ENCODE measurements around the gene DYDC2. TPM values are rescaled to one million over a fixed set of nuclear protein-coding genes. Genes with fewer than 3 reads are reported as not detected.

DYDC2 gene
- total RNA-seq, 1 donor from 2014 or later, result not detected

DNA sequence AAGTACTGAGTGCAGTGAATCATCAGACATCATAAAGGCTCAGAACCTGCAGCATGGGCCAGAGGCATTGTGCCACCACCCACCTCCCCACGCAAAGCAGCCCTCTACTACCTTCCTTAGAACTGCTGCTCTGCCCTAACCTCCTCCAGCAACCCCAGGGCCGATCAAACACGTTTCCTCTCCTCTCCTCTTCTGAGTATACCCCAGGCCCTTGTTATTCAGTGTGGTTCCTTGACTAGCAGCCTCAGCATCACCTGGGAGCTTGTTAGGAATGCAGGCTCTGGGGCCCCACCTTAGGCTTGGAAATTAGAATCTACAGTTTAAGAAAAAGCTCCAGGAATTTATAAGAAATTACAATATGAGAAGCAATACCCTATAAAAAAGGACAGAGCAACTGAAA, 33.3 kb upstream of the DYDC2 start:
- Mint-ChIP-seq H3K9me3 (ENCODE audit: unreplicated experiment) (no peaks in the 10 kb centered on the region), H3K36me3 (ENCODE audit: unreplicated experiment) (no peaks in the 10 kb centered on the region), H3K27me3 (ENCODE audit: unreplicated experiment) (peaks cover 2% of the 10 kb centered on the region), H3K27ac (ENCODE audit: unreplicated experiment) (no peak overlapping the region), H3K4me3 (ENCODE audit: unreplicated experiment) (no peak overlapping the region), H3K4me1 (ENCODE audit: low read depth, unreplicated experiment) (peaks cover 4% of the 10 kb centered on the region)
- TF ChIP-seq CTCF (IDR thresholded peaks at IDR 0.05; ENCODE audit: partially characterized antibody, unreplicated experiment), result no peak
- no peak for DNase-seq

DNA sequence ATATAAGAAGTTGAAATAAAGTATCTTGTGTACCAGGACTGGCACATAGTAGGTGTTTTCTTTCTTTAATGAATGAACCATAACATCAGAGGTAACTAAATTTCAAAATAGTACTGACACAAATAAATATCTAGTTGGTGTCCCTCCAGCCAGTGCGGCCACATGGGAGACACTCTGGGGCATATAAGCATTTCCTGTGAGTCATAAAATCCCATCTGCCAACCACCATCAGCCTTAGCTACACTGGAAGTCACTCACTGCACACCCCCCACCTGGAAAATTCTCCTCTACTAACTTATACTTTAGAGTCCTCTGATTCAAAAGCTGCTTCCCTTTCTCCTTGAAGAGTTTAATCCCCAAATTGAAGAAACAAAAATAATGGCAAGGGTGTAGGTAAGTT, 32.5 kb upstream of the DYDC2 start:
- H3K4me1 Mint-ChIP-seq (ENCODE audit: low read depth, unreplicated experiment), result peaks cover 4% of the 10 kb centered on the region
- TF ChIP-seq CTCF (IDR thresholded peaks at IDR 0.05; ENCODE audit: partially characterized antibody, unreplicated experiment), result no peak
- peaks cover 2% of the 10 kb centered on the region for H3K27me3 Mint-ChIP-seq (ENCODE audit: unreplicated experiment)
- no peak overlapping the region for H3K27ac Mint-ChIP-seq (ENCODE audit: unreplicated experiment)
- DNase-seq, result no peak
- no peaks in the 10 kb centered on the region for H3K36me3 Mint-ChIP-seq (ENCODE audit: unreplicated experiment)
- no peaks in the 10 kb centered on the region for H3K9me3 Mint-ChIP-seq (ENCODE audit: unreplicated experiment)
- H3K4me3 Mint-ChIP-seq (ENCODE audit: unreplicated experiment), result no peak overlapping the region

DNA sequence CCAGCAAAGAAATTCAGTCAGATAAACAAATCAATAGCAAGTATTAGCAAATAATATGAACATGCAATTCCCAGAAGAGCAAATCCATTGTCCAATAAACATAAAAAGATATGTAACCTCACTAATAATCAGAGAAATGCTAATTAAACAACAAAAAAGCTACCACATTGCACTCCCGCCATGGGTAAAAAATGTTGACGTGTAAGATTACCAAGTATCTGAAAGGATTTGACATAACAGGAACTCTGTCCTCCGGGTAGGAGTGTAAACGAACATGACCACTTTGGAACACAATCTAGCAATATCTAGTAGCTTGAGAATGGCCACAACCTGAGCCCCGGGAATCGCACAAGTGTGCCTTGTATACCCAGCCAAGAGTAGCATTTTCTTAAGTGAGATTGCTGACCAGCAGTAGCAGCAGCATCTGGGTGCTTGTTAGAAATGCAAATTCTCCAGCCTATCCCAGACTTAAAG, 31.7 kb upstream of the DYDC2 start:
- no peak for TF ChIP-seq CTCF (IDR thresholded peaks at IDR 0.05; ENCODE audit: partially characterized antibody, unreplicated experiment)
- Mint-ChIP-seq H3K4me3 (ENCODE audit: unreplicated experiment) (no peak overlapping the region), H3K4me1 (ENCODE audit: low read depth, unreplicated experiment) (peaks cover 4% of the 10 kb centered on the region), H3K27me3 (ENCODE audit: unreplicated experiment) (peaks cover 2% of the 10 kb centered on the region), H3K27ac (ENCODE audit: unreplicated experiment) (no peak overlapping the region), H3K36me3 (ENCODE audit: unreplicated experiment) (no peaks in the 10 kb centered on the region), H3K9me3 (ENCODE audit: unreplicated experiment) (no peaks in the 10 kb centered on the region)
- DNase-seq, result no peak

DNA sequence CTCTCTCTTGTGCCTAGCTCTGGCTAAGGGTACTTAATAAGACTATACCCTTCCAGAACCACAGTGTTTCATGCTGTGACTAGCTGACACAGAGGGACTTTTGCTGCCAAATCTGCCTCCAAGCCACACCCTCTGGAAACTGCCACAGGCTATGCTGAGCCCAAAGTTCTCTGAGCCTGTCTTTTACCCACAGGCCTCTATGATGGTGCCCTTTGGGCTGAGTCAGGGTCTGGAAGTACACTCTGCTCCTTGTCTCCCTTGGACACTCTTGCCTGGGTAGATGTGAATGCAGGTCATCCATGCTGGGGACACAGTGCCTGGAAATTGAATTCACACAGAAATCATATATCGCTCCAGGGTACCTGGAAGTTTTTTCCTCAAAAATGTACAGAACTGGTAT, 22.6 kb upstream of the DYDC2 start:
- Mint-ChIP-seq H3K4me1 (ENCODE audit: low read depth, unreplicated experiment) (no peaks in the 10 kb centered on the region), H3K36me3 (ENCODE audit: unreplicated experiment) (no peaks in the 10 kb centered on the region)

DNA sequence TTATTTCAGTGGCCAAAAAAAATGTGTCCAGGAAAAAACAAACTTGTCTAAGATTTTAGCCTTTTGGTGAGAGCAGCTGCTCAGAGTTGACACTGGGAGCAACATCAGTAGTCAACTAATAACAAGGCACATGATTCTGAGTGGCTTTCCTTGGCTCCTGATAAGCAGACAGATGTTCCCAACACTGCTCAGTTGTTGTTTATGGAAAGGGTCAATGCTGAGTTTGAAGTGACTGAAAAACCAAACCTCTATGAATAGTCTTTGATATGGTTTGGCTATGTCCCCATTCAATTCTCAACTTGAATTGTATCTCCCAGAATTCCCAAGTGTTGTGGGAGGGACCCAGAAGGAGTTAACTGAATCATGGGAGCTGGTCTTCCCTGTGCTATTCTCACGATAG, 12.3 kb upstream of the DYDC2 start:
- H3K4me3 Mint-ChIP-seq (ENCODE audit: unreplicated experiment), result no peak overlapping the region
- no peaks in the 10 kb centered on the region for H3K4me1 Mint-ChIP-seq (ENCODE audit: low read depth, unreplicated experiment)
- H3K27ac Mint-ChIP-seq (ENCODE audit: unreplicated experiment), result no peak overlapping the region
- no peak for TF ChIP-seq CTCF (IDR thresholded peaks at IDR 0.05; ENCODE audit: partially characterized antibody, unreplicated experiment)
- H3K9me3 Mint-ChIP-seq (ENCODE audit: unreplicated experiment), result no peaks in the 10 kb centered on the region
- H3K27me3 Mint-ChIP-seq (ENCODE audit: unreplicated experiment), result no peaks in the 10 kb centered on the region
- H3K36me3 Mint-ChIP-seq (ENCODE audit: unreplicated experiment), result no peaks in the 10 kb centered on the region
- DNase-seq, result no peak

More for the DNA sequence above, 22.6 kb upstream of the DYDC2 start:
- H3K27ac Mint-ChIP-seq (ENCODE audit: unreplicated experiment), result no peak overlapping the region
- TF ChIP-seq CTCF (IDR thresholded peaks at IDR 0.05; ENCODE audit: partially characterized antibody, unreplicated experiment), result no peak
- H3K27me3 Mint-ChIP-seq (ENCODE audit: unreplicated experiment), result no peaks in the 10 kb centered on the region
- DNase-seq, result no peak
- no peaks in the 10 kb centered on the region for H3K9me3 Mint-ChIP-seq (ENCODE audit: unreplicated experiment)
- no peak overlapping the region for H3K4me3 Mint-ChIP-seq (ENCODE audit: unreplicated experiment)
